GM19193 (cell line): ENCODE results near the gene CTRB1.

Experiments
- POLR2A ChIP-seq: IDR thresholded peaks from 4 replicates; pipeline ENCODE4 v1.6.1; 2011; ENCODE audit not compliant: insufficient read depth, insufficient read length; ENCODE audit errors: extremely low read depth

CTRB1 gene

GRCh38 chr16:75218256-75219076 is at the start of gene CTRB1:
TSS of gene CTRB1 (plus strand) at chr16:75218988. CDS start at chr16:75219008, 20 bp downstream.
- no peak for TF ChIP-seq POLR2A

DNA sequence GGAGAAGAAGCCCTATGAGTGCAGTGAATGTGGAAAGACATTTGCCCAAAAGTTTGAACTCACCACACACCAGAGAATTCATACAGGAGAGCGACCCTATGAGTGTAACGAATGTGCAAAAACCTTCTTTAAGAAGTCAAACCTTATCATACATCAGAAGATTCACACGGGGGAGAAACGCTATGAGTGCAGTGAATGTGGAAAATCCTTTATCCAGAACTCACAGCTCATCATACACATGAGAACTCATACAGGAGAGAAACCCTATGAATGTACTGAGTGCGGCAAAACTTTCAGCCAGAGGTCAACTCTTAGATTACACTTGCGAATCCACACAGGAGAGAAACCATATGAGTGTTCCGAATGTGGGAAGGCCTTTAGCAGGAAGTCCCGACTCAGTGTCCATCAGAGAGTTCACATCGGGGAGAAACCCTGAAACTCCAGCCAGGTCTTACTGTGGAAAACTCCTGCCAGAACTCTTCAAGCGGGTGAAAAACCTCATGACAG is 48.8 kb upstream of the CTRB1 start:
- no peak for TF ChIP-seq POLR2A

DNA sequence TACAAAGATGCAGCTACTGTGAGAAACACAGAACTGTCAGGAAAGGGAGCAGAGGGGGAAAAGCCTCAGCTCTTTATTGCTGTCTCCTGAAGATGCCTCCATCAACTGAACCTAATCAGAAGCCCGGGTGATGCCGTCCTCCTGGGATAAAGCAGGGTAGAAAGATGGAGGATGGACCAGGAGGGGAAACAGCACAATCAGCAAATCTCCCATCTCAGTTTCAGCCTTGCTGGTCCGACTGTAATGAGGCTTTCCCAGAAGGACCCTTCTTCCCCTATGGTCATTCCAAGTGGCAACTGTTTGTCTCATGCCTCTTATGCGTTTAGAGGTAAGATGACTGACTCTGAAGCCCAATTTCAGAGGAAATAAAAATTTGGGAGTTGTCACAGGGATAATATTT is 46.2 kb upstream of the CTRB1 start:
- TF ChIP-seq POLR2A, result no peak

- TF ChIP-seq POLR2A, result no peak
Measured at GRCh38 chr16:75175074-75175473, 43.7 kb upstream of the CTRB1 start.

DNA sequence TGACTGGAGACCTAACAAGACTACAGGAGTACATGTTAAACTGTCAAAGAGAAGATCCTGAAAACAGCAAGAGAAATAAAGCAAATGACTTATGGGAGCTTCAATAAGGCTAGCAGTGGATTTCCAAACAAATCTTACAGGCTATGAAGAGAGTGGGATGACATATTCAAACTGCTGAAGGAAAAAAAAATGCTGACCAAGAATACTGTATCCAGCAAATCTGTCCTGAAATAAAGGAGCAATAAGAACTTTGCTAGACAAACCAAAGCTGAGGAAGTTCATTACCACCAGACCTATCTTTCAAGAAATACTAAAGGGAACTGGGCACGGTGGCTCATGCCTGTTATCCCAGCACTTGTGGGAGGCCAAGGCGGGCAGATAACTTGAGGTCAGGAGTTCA is 41.9 kb upstream of the CTRB1 start:
- no peak for TF ChIP-seq POLR2A

DNA sequence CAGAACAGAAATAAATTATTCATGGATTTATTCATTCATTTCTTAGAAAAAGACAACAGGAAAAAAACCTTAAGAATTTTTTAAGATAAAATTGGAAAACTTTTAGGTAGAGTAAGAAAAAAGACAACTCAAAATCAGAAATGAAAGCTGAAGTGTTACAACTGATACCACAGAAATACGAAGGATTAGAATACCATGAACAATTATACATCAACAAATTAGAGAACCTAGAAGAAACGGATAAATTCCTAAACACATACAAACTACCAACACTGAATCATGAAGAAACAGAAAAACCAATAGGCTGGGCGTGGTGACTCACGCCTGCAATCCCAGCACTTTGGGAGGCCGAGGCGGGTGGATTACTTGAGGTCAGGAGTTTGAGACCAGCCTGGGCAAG is 39.6 kb upstream of the CTRB1 start:
- no peak for TF ChIP-seq POLR2A

DNA sequence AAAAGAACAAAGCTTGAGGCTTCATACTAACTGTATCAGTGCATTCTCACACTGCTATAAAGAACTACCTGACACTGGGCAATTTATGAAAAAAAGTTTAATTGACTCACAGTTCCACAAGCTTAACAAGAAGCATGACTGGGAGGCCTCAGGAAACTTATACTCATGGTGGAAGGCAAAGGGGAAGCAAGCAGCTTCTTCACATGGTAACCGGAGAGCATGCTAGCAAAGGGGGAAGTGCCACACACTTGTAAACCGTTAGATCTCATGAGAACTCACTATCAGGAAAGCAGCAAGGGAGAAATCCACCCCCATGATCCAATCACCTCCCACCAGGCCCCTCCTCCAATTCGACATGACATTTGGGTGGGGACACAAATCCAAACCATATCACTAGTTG is 37.2 kb upstream of the CTRB1 start:
- TF ChIP-seq POLR2A, result no peak

- TF ChIP-seq POLR2A, result no peak
Measured at GRCh38 chr16:75188832-75189477, 29.8 kb upstream of the CTRB1 start.

DNA sequence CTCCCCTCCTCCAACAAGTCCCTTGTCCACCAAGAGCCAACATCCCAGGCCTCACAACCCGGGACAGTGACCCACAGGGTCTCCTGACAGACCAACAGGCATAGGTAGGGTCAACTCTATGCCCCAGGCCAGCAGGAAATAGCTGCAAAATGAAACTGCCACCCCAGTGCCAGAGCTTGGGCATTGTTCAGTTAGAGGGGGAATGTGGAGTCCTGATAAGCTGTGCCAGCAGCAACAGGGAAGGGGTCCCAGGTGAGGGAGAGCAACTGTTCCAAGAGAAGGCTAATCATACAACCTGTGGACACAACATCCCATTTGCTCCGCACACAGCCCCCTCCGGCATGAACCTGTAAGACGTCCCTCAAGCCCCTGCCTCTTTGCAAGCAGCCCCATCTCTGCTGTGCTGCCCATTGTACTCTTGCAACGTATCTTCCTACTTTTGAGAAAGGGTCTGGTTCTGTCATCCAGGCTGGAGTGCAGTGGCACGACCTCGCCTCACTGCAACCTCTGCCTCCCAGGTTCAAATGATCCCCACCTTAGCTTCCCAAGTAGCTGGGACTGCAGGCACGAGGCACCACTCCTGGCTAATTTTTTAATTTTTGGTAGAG is 29.0 kb upstream of the CTRB1 start:
- TF ChIP-seq POLR2A, result no peak

DNA sequence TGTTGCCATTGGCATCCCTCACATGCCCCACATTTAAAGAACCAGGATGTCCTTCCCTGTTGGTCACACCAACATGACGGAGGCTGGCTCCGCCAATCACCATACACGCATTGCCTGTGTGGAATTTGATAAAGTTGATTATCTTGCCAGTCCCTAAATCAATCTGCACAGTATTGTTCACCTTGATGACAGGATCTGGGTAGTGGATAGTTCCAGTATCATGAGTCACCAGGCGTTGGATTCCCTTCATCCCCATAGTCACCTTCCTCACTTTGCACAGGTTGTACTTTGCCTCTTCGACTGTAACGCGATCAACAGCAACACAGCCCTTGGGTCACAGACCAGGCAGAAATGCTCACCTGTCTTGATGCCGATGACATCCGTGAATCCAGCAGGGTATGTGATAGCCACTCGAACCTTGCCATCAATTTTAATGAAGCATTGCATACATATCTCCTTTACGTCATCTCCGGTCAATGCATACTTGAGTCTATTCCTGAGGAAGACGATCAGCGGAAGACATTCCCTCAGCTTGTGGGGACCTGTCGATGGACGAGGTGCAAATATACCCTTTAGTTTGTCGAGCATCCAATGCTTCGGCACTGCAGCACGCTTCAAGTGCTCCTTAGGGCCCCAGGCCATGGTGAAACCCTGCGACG is 26.1 kb upstream of the CTRB1 start:
- TF ChIP-seq POLR2A, result no peak

GRCh38 chr16:75193265-75193650 is 25.5 kb upstream of the CTRB1 start:
- TF ChIP-seq POLR2A, result no peak

- TF ChIP-seq POLR2A, result no peak
Measured at GRCh38 chr16:75193730-75194444, 24.9 kb upstream of the CTRB1 start.

DNA sequence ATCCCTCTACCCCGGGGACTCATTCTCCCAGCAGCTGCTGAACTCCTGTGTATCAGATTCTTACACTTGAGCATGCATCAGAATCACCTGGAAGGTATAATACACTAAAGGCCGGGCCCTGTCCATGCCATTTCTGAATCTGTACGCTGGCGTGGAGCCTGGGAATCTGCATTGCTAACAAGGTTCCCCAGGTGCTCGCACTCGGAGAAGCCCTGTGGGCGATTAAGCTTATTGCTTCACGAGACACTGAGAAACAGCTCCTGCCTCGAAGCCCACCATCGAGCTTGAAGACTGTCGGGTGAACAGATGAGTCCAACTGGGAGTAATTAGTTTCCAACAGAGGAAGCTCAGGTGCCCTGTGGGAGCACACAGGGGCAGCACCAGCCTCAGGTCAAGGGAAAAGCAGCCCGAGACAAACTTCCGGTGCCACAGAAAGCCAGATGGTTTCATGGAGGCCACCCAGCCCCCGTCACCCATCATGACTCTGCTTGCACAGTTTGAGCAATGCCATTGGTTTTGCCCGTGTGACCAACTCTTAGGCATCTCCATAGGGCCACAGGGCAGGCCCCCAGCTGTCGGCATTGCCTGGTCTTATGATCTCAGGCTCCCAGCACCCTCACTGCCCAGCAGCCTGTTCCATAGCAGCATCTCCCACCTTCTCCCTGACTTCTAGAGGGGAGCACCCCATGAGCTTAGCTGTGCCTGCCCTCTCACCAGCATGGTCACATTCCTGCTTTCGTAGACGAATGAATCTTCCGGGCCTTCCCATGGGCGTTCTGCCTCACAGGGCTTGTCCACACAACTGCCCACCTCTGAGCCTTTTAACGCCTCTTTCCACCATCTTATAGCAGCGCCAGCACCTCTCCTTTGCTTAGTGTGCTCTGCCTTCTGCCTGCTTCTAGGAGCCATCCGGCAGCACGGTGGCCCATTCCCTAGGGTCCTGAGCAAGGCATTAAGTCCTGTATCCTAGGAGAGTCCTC is 22.7 kb upstream of the CTRB1 start:
- no peak for TF ChIP-seq POLR2A
